Measurements from ENCODE around the gene LRRFIP1. TPM values are rescaled to one million over a fixed set of nuclear protein-coding genes. Genes with fewer than 3 reads are reported as not detected.
A peak's percentile ranks its signal among the peaks of the same experiment; 100 is the strongest.

LRRFIP1 gene
- total and polyA plus RNA-seq, 2 of the 13 experiments (the other 11 are each of a cell fraction or from before 2014, with no cell fraction given) = 15.9 to 40.5 TPM

DNA sequence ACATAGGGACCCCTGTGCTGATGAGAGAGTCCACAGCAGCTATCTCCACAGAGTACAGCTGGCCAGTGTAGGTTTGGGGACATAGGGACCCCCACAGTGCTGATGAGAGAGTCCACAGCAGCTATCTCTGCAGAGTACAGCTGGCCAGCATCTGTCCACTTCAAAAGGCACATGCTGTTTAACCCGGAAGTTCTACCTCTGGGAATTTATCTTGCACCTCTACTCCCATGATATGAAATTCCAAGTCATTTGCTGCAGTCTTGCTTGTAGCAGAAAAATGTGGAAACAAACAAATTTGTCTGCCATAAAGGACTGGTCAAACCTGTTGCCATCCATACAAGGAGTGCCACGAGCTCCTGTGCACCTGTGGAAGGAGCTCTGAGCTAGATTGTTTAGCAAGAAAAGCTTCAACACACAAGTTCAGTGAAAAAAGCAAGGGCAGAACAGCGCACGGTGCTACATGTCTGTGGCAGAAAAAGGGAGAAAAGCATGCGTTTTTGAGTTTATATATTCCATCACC, 33.1 kb downstream of the LRRFIP1 start:
- Histone ChIP-seq H3K9ac (ENCODE audit: insufficient read depth, low read depth, low read length) (no peak overlapping the region), H3K27ac (ENCODE audit: extremely low read length, insufficient read depth, low read length) (no peak overlapping the region), H3K4me3 (replicated peaks in 1 of 3; ENCODE audit: insufficient read depth in 1 of 3, low read depth in 2 of 3, low read length in 3 of 3) (no peak overlapping the region), H3K4me2 (ENCODE audit: low read depth, low read length) (no peak overlapping the region), H3K27me3 (ENCODE audit: control insufficient read depth in 1 of 2, insufficient read depth in 2 of 2, low read length in 2 of 2) (no peaks in the 10 kb centered on the region), H3K36me3 (replicated peaks in 1 of 2; ENCODE audit: control insufficient read depth in 1 of 2, insufficient read depth in 2 of 2, low read length in 2 of 2) (no peaks in the 10 kb centered on the region), H3K4me1 (ENCODE audit: insufficient read depth, low read length) (peaks cover 32% of the 10 kb centered on the region), H3K9me3 (ENCODE audit: low read length) (no peaks in the 10 kb centered on the region), H3K79me2 (ENCODE audit: insufficient read depth, low read length) (no peaks in the 10 kb centered on the region), H4K20me1 (ENCODE audit: insufficient read depth, low read length) (no peaks in the 10 kb centered on the region), H2AFZ (ENCODE audit: low read length) (no peak overlapping the region)
- FAIRE-seq (no peak), DNase-seq (ENCODE audit: low spot score) (no peak), ATAC-seq (no peak)
- ChIA-PET CTCF (ENCODE audit: low intra/inter-chr PET ratio, low total read pairs) (no interaction called here), POLR2A (no interaction called here)
- no TSS peak for BruUV-seq (replicated peaks)
- TF ChIP-seq HOXA7 (CRISPR knock-in tag; IDR thresholded peaks at IDR 0.05) (no peak), ZKSCAN5 (CRISPR knock-in tag; IDR thresholded peaks at IDR 0.05) (no peak), GABPA (IDR thresholded peaks at IDR 0.05; ENCODE audit: low read depth, low read length) (no peak), GABPA (CRISPR knock-in tag; IDR thresholded peaks at IDR 0.05; ENCODE audit: low read depth) (peak; percentile 59; the same call in 1 of the 2 replicates)
- 44% methylated on average over 5 of the region's 5 CpGs for WGBS (ENCODE audit: low lambda C conversion rate)
- in situ Hi-C loops (cut with HindIII; ENCODE audit: extremely low pct_ligation_motif_present, low pct_unique_long_range_greater_than_20kb) = no loop called here
- intact Hi-C loops (cut with micrococcal nuclease; ENCODE audit: unreplicated experiment) = no loop called here

DNA sequence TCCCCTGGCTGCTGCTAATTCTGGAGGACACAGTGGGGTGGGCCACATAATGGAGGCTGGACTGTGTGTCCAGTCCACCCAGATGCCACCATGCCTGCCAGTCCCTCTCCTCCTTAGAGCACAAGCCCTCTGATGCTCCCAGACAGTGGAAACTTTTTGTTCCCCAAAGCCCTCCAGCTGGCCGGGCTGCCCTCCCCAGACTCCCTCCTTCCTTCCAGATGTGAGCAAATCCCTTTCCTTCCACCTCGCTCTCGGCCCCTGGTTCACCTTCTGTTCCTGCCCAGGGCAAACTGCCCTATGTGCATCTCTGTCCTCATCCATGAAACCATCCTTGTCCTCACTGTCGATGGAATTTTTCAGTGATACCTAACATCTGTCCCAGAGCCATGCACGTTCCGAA, 33.9 kb downstream of the LRRFIP1 start:
- 60% methylated on average over 6 of the region's 6 CpGs for WGBS (ENCODE audit: low lambda C conversion rate)
- ChIA-PET POLR2A (no interaction called here), CTCF (ENCODE audit: low intra/inter-chr PET ratio, low total read pairs) (no interaction called here)
- no peaks in the 10 kb centered on the region for H3K36me3 ChIP-seq (replicated peaks in 1 of 2; ENCODE audit: control insufficient read depth in 1 of 2, insufficient read depth in 2 of 2, low read length in 2 of 2)
- no peak overlapping the region for H3K4me2 ChIP-seq (ENCODE audit: low read depth, low read length)
- no peaks in the 10 kb centered on the region for H3K79me2 ChIP-seq (ENCODE audit: insufficient read depth, low read length)
- H3K4me1 ChIP-seq (ENCODE audit: insufficient read depth, low read length) = peaks cover 36% of the 10 kb centered on the region
- H2AFZ ChIP-seq (ENCODE audit: low read length) = no peak overlapping the region
- no peak; the same call in 2 of the 3 replicates for ATAC-seq
- no peak overlapping the region for H3K9ac ChIP-seq (ENCODE audit: insufficient read depth, low read depth, low read length)
- H3K27me3 ChIP-seq (ENCODE audit: control insufficient read depth in 1 of 2, insufficient read depth in 2 of 2, low read length in 2 of 2) = no peaks in the 10 kb centered on the region
- H3K27ac ChIP-seq (ENCODE audit: extremely low read length, insufficient read depth, low read length) = no peak overlapping the region
- in situ Hi-C loops (cut with HindIII; ENCODE audit: extremely low pct_ligation_motif_present, low pct_unique_long_range_greater_than_20kb) = no loop called here
- intact Hi-C loops (cut with micrococcal nuclease; ENCODE audit: unreplicated experiment) = no loop called here
- H4K20me1 ChIP-seq (ENCODE audit: insufficient read depth, low read length) = no peaks in the 10 kb centered on the region
- no peak for TF ChIP-seq NFATC3 (CRISPR knock-in tag; IDR thresholded peaks at IDR 0.05)
- TF ChIP-seq KAT2B (IDR thresholded peaks at IDR 0.05; ENCODE audit: borderline replicate concordance, low read depth, low read length) = no peak
- TF ChIP-seq TEAD3 (CRISPR knock-in tag; optimal IDR thresholded peaks at IDR 0.05; ENCODE audit: borderline replicate concordance) = peak; percentile 31
- TF ChIP-seq, protein P1, sequence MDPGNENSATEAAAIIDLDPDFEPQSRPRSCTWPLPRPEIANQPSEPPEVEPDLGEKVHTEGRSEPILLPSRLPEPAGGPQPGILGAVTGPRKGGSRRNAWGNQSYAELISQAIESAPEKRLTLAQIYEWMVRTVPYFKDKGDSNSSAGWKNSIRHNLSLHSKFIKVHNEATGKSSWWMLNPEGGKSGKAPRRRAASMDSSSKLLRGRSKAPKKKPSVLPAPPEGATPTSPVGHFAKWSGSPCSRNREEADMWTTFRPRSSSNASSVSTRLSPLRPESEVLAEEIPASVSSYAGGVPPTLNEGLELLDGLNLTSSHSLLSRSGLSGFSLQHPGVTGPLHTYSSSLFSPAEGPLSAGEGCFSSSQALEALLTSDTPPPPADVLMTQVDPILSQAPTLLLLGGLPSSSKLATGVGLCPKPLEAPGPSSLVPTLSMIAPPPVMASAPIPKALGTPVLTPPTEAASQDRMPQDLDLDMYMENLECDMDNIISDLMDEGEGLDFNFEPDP (CRISPR knock-in tag; conservative IDR thresholded peaks at IDR 0.05) = 0 out of 2 replicates have a peak, but pooled peaks have one; percentile 32
- no peak for DNase-seq (ENCODE audit: low spot score)
- no TSS peak for BruUV-seq (replicated peaks)
- no peak for FAIRE-seq
- H3K4me3 ChIP-seq (replicated peaks in 1 of 3; ENCODE audit: insufficient read depth in 1 of 3, low read depth in 2 of 3, low read length in 3 of 3) = no peak overlapping the region
- no peaks in the 10 kb centered on the region for H3K9me3 ChIP-seq (ENCODE audit: low read length)

Data from HepG2 (cell line).